Nephron (organoid): Measurements from ENCODE around the gene AFF3.
A peak's percentile ranks its signal among the peaks of the same experiment; 100 is the strongest.

Experiments used
- H3K27ac Mint-ChIP-seq, 3 experiments: 2 replicates each; pipeline ENCODE4 v1.8.0; 2020; ENCODE audit warnings: mixed read lengths in 3 of 3, mild to moderate bottlenecking in 2 of 3, moderate library complexity in 1 of 3
- H3K27me3 Mint-ChIP-seq: 2 replicates; pipeline ENCODE4 v1.8.0; 2021; ENCODE audit warnings: low read depth, mild to moderate bottlenecking, moderate library complexity, mixed read lengths
- H3K36me3 Mint-ChIP-seq: 2 replicates; pipeline ENCODE4 v1.8.0; 2020; ENCODE audit warnings: low read depth, mixed read lengths
- H3K4me1 Mint-ChIP-seq: 2 replicates; pipeline ENCODE4 v1.8.0; 2020; ENCODE audit warnings: mixed read lengths
- H3K4me3 Mint-ChIP-seq, 3 experiments: 2 replicates each; pipeline ENCODE4 v1.8.0; 2020; ENCODE audit warnings: mild to moderate bottlenecking in 3 of 3, mixed read lengths in 3 of 3, moderate library complexity in 2 of 3
- H3K9me3 Mint-ChIP-seq: 2 replicates; pipeline ENCODE4 v1.8.0; 2020; ENCODE audit warnings: mixed read lengths
- CTCF ChIP-seq, 3 experiments: fragments of 200-600 bp; sonication (generic); IDR thresholded peaks; one replicate each; pipeline ENCODE4 v1.5.0; 2021; ENCODE audit warnings: antibody characterized with exemption in 3 of 3; ENCODE audit not compliant: unreplicated experiment in 3 of 3

AFF3 gene

GRCh38 chr2:99960790-99961189 is 181.6 kb downstream of the AFF3 start:
- Mint-ChIP-seq H3K4me1 (peaks cover 33% of the 10 kb centered on the region), H3K27ac (peak overlapping the region; percentile 20 to 76 (median 68)), H3K27me3 (no peaks in the 10 kb centered on the region), H3K36me3 (peaks cover 29% of the 10 kb centered on the region), H3K9me3 (no peaks in the 10 kb centered on the region), H3K4me3 (no peak overlapping the region)
- no peak for TF ChIP-seq CTCF (IDR thresholded peaks at IDR 0.05; ENCODE audit: unreplicated experiment in 3 of 3)

GRCh38 chr2:99960291-99960690 is 182.1 kb downstream of the AFF3 start:
- Mint-ChIP-seq H3K4me3 (no peak overlapping the region), H3K9me3 (no peaks in the 10 kb centered on the region), H3K27ac (peak overlapping the region; percentile 20 to 76 (median 68)), H3K27me3 (no peaks in the 10 kb centered on the region), H3K36me3 (peaks cover 32% of the 10 kb centered on the region), H3K4me1 (peaks cover 33% of the 10 kb centered on the region)
- no peak for TF ChIP-seq CTCF (IDR thresholded peaks at IDR 0.05; ENCODE audit: unreplicated experiment in 3 of 3)

GRCh38 chr2:99959261-99960014 is 183.0 kb downstream of the AFF3 start:
- no peaks in the 10 kb centered on the region for H3K9me3 Mint-ChIP-seq
- no peaks in the 10 kb centered on the region for H3K27me3 Mint-ChIP-seq
- H3K36me3 Mint-ChIP-seq = peaks cover 32% of the 10 kb centered on the region
- H3K27ac Mint-ChIP-seq = peak overlapping the region in 2 of 3 experiments; percentile 59 to 79
- peaks cover 33% of the 10 kb centered on the region for H3K4me1 Mint-ChIP-seq
- TF ChIP-seq CTCF (IDR thresholded peaks at IDR 0.05; ENCODE audit: unreplicated experiment in 3 of 3) = no peak
- H3K4me3 Mint-ChIP-seq = peak overlapping the region in 1 of 3 experiments; percentile 10

- Mint-ChIP-seq H3K9me3 (no peaks in the 10 kb centered on the region), H3K36me3 (peaks cover 34% of the 10 kb centered on the region), H3K27ac (peak overlapping the region; percentile 11 to 60 (median 46)), H3K27me3 (peaks cover under 1% of the 10 kb centered on the region), H3K4me3 (no peak overlapping the region), H3K4me1 (peaks cover 33% of the 10 kb centered on the region)
- no peak for TF ChIP-seq CTCF (IDR thresholded peaks at IDR 0.05; ENCODE audit: unreplicated experiment in 3 of 3)
Observed at GRCh38 chr2:99957332-99958133, 184.9 kb downstream of the AFF3 start.

- TF ChIP-seq CTCF (IDR thresholded peaks at IDR 0.05; ENCODE audit: unreplicated experiment in 3 of 3) = no peak
- Mint-ChIP-seq H3K27ac (peak overlapping the region in 2 of 3 experiments; percentile 46 to 62), H3K4me3 (no peak overlapping the region), H3K27me3 (peaks cover 4% of the 10 kb centered on the region), H3K36me3 (peaks cover 34% of the 10 kb centered on the region), H3K4me1 (peaks cover 24% of the 10 kb centered on the region), H3K9me3 (no peaks in the 10 kb centered on the region)
Observed at GRCh38 chr2:99956232-99957030, 186.0 kb downstream of the AFF3 start.
